Ishikawa (cell line): ENCODE results near the gene WDR43.
A peak's percentile ranks its signal among the peaks of the same experiment; 100 is the strongest.

Experiments
- CEBPB ChIP-seq: IDR thresholded peaks from 2 replicates; pipeline ENCODE4 v1.6.1; 2012
- EGR1 ChIP-seq: IDR thresholded peaks from 2 replicates; pipeline ENCODE4 v1.6.1; 2012
- EP300 ChIP-seq: IDR thresholded peaks from 2 replicates; pipeline ENCODE4 v1.6.1; 2012; ENCODE audit warnings: borderline replicate concordance
- FOXM1 ChIP-seq: IDR thresholded peaks from 2 replicates; pipeline ENCODE4 v1.6.1; 2012; ENCODE audit warnings: low read depth, borderline replicate concordance
- MAX ChIP-seq: IDR thresholded peaks from 2 replicates; pipeline ENCODE4 v1.6.1; 2012
- NFIC ChIP-seq: IDR thresholded peaks from 2 replicates; pipeline ENCODE4 v1.6.1; 2012
- RAD21 ChIP-seq: IDR thresholded peaks from 2 replicates; pipeline ENCODE4 v1.6.1; 2012; ENCODE audit warnings: low read depth
- TAF1 ChIP-seq: IDR thresholded peaks from 2 replicates; pipeline ENCODE4 v1.6.1; 2012; ENCODE audit warnings: low read depth, mild to moderate bottlenecking
- TCF12 ChIP-seq: IDR thresholded peaks from 2 replicates; pipeline ENCODE4 v1.6.1; 2012; ENCODE audit warnings: low read depth
- TEAD4 ChIP-seq: IDR thresholded peaks from 2 replicates; pipeline ENCODE4 v1.6.1; 2012
- YY1 ChIP-seq: IDR thresholded peaks from 2 replicates; pipeline ENCODE4 v1.6.1; 2012; ENCODE audit warnings: low read depth
- ZBTB7A ChIP-seq: IDR thresholded peaks from 2 replicates; pipeline ENCODE4 v1.6.1; 2012; ENCODE audit warnings: low read depth

GRCh38 chr2:28958689-28959088 lies 64.2 kb downstream of the WDR43 start:
- TF ChIP-seq EP300 = no peak
- no peak for TF ChIP-seq TEAD4
- no peak for TF ChIP-seq ZBTB7A
- TF ChIP-seq YY1 = no peak
- no peak for TF ChIP-seq NFIC
- no peak for TF ChIP-seq MAX
- TF ChIP-seq TAF1 = no peak
- TF ChIP-seq RAD21 = peak; percentile 97
- no peak for TF ChIP-seq FOXM1
- TF ChIP-seq EGR1 = no peak
- TF ChIP-seq CEBPB = no peak
- no peak for TF ChIP-seq TCF12
